Measurements from ENCODE around the gene ERCC2.
"Not testable (repeated sequence)": the region's sequence is repeated elsewhere in the genome, so short reads cannot be mapped to it uniquely, and the experiment has no call there.

Gene ERCC2

GRCh38 chr19:45327404-45328143 lies 42.8 kb downstream of the ERCC2 start:
- DNase-seq: no peak

DNA sequence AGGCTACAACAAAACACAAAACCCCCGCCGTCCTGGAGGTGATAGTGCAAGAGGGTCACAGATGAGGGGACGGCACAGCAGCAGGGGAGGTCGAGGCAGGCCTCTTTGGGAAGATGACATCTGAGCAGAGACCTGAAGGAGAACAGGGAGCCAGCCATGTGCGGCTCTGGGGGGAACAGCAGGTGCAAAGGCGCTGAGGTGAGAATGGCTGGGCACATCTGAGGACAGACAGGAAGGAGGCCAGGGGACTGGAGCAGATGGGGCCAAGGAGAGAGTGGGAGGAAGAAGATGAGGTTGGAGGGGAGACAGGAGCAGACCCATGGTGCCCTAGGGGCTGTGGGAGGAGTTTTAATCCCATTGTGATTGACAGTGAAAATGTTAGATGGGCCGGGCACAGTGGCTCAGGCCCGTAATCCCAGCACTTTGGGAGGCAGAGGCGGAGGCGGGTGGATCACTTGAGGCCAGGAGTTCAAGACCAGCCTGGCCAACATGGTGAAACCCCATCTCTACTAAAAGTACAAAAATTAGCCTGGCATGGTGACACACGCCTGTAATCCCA lies 45.9 kb downstream of the ERCC2 start:
- DNase-seq: no peak

- DNase-seq: no peak
Observed at GRCh38 chr19:45323671-45324081, 46.7 kb downstream of the ERCC2 start.

DNA sequence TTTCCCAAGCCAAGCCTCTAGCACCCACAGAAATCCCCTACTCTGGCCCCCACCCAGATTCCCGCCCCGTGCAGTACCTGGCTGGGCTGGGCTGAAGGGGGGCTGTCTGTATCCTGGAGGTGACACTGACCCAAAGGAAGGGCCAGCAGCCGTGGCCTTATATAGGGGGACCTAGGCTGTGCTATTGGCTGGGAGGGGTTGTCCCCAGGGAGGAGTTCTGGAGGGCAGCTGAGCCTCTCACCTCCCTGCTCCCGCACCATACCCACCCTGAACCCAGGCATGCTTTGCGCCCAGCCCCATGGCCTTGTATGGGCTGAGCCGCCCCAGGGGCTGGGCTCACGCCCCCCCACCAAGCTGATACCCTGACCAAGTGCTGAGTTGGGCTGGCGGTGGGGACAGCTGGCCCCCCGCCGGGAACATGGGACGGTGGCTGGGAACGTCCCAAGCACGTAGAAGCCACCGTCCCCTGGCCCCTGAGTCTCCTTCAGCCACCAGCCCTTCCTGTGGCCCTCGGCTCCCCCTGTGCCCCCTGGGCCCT lies 47.6 kb downstream of the ERCC2 start, which contains the start of gene CKM:
Gene CKM, minus strand, starts transcription at position 132 of the 538 bp plus-strand sequence. CDS start 3,162 bp downstream, outside the sequence.
- no peak for DNase-seq

- DNase-seq: no peak
Observed at GRCh38 chr19:45322311-45322710, 48.1 kb downstream of the ERCC2 start.

DNA sequence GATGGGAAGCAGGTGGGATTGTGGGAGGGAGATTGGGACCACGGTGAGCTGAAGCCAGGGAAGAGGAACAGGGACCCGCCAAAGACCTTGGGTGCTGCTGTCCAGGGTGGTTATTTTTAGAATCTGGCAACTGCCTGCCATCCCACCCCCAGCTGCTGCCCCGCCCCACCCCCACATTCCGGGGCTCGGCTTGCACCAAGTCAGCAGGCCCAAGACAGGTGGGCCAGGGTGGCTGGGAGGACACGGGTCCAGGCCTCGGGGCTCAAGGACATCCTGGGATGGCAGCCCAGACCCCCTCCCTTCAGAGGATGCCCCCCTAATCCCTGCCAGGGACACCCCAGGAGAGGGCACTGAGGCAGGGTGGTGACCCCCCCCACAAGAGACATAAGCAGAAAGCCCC lies 48.5 kb downstream of the ERCC2 start:
- DNase-seq: no peak

DNA sequence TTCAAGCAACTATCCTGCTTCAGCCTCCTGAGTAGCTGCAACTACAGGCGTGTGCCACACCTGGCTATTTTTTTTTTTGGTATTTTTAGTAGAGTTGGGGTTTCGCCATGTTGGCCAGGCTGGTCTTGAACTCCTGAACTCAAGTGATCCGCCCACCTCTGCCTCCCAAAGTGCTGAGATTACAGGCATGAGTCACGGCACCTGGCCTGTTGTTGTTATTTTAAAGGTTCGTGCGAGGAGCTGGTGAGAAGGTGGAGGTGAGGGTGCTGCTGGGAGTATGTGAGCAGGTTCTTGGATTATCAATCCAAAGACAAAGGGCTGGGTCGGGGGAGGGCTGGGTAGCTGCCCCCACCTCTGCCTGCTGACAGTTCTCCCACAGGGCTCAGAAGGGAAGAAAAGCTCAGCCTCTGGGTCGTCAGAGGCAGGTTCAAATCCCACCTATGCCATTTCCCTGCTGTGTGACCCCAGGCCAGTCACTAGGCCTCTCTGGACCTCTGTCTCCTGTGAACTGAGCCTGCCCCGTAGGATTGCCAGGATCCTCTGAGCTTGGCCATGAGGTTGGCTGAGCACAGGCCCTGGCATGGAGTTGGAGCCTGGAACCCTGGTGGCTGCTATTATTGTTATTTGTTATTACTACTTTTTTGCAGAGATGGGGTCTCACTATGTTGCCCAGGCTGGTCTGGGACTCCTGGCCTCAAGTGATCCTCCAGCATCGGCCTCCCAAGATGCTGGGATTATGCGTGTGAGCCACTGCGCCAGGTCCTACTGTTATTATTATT lies 49.2 kb downstream of the ERCC2 start:
- DNase-seq: no peak

DNA sequence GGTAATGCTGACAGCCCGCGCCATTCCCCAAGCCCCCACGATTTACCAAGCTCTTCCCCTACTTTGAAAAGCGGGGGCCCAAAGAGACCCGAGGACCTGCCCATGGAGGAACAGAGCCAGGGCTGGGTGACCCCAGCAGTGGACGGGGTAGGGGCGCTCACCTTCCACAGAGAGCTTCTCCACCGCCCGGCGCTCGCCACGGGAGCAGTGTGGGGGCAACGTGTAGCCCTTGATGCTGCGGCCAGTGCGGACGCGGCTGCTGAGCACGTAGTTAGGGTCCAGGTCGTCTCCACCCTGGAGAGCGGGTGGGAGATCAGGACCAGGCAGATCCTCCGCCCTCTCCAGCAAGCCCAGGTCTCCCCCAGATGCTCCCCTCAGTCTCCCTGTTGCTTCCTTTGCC lies 55.1 kb downstream of the ERCC2 start:
- no peak for DNase-seq

GRCh38 chr19:45314708-45315245 lies 55.6 kb downstream of the ERCC2 start:
- DNase-seq: no peak

GRCh38 chr19:45312285-45312684 lies 58.1 kb downstream of the ERCC2 start:
- not testable (repeated sequence) for DNase-seq

DNA sequence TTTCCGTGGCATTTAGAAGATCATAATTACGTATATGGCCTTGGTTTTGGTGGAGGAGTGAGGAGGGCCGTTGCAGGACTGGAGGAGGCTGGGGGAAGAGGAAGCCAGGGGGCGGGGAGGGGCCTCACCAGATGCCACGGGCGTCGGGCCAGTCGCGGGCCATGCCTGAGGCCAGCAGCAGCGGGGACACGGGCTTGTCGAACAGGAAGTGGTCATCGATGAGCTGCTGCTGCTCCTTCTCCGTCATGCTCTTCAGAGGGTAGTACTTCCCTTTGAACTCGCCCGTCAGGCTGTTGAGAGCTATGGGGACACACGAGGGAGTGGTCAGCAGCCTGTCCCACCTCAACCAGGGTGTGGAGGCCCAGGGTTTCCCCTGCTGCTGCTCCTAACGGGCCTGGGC lies 58.8 kb downstream of the ERCC2 start:
- no peak for DNase-seq

- not testable (repeated sequence) for DNase-seq
Observed at GRCh38 chr19:45309322-45309721, 61.1 kb downstream of the ERCC2 start.

- DNase-seq: no peak
Observed at GRCh38 chr19:45307361-45307760, 63.0 kb downstream of the ERCC2 start.

GRCh38 chr19:45306518-45307027 lies 63.8 kb downstream of the ERCC2 start:
- DNase-seq: no peak

DNA sequence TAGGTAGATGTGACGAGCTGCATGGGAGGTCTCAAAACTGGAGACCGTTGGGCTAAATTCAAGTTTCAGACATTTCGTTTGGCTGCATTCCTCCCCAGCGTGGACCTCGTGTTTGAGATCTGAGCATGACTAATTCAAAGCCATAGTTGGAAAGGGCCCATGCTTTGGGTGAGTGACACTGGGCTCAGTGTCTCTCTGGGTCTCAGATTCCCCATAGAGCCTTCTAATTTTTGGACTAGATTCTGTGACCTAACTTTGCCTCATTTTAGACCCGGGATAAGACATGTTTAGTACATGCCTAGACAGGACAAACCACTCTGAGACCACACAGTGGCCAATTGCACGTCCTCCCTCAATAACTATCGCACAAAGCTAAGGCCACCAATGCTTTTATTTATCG lies 64.3 kb downstream of the ERCC2 start:
- DNase-seq: no peak

DNA sequence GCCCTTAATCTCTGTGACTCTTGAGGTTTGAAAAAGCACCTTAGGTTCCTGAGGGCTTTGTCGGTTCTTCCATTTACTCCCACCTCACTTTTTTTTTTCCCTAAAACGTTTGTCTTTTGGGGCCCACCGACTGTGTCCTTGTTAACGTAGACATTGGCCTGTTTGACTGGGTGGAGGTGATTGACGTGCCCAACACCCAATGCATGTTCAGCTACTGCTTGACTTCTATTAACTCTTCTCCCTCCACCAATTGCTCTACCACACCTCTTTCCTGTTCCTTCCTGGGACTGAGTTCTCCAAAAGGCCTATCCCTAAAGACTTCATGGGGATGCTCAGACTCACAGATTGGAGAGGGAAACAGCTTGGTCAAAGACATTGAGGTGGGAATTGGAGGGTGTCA lies 65.0 kb downstream of the ERCC2 start:
- no peak for DNase-seq

DNA sequence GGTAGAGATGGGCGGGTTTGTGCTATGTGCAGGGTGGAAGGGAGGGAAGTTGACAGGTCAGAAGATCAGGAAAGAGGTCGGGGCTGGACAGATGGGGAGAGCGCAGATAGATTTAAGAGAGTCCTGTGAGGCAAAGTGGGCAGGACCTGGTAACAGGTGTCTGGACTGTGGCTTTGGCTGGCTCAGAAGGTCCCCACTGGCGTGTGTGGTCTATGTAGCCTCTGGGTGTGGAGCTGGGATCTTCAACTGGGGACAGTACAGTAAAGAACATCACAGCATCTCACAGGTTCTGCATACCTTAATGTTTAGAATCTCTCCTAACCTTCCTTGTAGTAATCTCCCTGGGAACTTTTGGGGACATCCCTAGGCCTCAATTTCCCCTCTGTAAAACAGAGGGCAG lies 65.4 kb downstream of the ERCC2 start:
- DNase-seq: no peak

- DNase-seq: no peak
Observed at GRCh38 chr19:45304141-45304926, 66.0 kb downstream of the ERCC2 start.

DNA sequence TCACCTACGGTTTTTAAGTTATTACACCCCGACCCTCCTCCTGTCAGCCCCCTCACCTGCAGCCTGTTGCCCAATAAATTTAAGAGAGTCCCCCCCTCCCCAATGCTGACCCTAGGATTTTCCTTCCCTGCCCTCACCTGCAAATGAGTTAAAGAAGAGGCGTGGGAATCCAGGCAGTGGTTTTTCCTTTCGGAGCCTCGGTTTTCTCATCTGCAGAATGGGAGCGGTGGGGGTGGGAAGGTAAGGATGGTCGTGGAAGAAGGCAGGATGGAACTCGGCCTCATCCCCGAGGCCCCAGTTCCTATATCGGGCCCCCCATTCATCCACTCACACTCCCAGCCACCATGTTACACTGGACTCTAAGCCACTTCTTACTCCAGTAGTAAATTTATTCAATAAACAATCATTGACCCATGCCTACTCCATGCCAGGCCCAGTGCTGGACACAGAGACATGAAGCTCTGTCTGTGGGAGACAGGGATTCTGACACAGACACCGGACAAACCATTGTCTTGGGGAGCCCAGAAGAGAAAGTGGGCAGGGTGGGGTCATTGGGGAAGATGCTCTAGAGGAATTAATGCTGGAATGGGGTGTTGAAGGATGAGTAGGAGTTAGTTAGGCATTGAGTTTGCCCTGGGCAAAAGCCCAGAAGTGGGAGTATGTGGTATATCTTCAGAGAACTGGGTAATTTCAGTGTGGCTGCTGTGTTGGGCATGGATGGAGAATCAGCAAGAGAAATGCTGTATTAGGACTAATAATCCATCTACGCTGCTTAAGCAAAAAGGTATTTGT lies 66.9 kb downstream of the ERCC2 start:
- no peak for DNase-seq

DNA sequence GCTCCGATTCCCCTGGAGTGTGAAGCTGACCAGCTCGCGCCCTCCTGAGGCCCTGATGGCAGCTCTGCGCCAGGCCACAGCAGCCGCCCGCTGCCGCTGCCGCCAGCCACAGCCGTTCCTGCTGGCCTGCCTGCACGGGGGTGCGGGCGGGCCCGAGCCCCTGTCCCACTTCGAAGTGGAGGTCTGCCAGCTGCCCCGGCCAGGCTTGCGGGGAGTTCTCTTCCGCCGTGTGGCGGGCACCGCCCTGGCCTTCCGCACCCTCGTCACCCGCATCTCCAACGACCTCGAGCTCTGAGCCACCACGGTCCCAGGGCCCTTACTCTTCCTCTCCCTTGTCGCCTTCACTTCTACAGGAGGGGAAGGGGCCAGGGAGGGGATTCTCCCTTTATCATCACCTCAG lies 68.0 kb downstream of the ERCC2 start:
- DNase-seq: no peak

All from fibroblast of upper back skin (primary cell).